ENCODE results near the gene PPM1H. TPM values are rescaled to one million over a fixed set of nuclear protein-coding genes. Genes with fewer than 3 reads are reported as not detected.

The PPM1H gene
- total and polyA plus RNA-seq, 2 of the 8 experiments (the other 6 are each of a cell fraction or from before 2014, with no cell fraction given): 16.4 to 36.1 TPM

DNA sequence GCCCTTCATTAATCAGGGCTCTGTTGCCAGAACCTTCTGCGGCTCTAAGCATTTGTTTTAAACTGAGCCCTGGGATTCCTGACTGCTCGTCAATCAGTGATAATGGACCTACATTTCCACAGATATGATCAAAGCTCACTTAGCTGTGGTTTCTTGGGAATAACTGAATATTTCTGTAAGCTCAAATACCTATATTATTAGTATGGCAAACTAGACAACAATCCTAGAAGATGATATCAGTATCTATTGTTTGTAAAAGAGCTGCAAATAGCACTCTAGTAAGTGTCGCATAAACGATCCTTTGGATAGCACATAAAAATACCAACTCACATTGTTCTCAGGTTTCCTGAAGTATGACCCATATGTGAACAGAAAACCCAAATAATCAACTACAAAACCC, 150.4 kb downstream of the PPM1H start (continued):
- TF ChIP-seq TEAD4 (IDR thresholded peaks at IDR 0.05; ENCODE audit: low read depth, low read length) (no peak), KDM1A (IDR thresholded peaks at IDR 0.05; ENCODE audit: borderline replicate concordance, low read length) (no peak)
